Esophagus (tissue), 2 donors: ENCODE data around the gene CFAP58. TPM values are rescaled to one million over a fixed set of nuclear protein-coding genes. Genes with fewer than 3 reads are reported as not detected.

Source experiments
- H3K27ac ChIP-seq, 2 donors: one replicate each; pipeline ENCODE4 v1.5.1; 2013; ENCODE audit warnings: low read depth in 2 of 2, mild to moderate bottlenecking in 2 of 2, inconsistent platforms in 1 of 2, low read length in 1 of 2, moderate library complexity in 1 of 2
- H3K27me3 ChIP-seq, 2 donors: one replicate each; pipeline ENCODE4 v1.6.1; 2013; ENCODE audit warnings: low read length in 2 of 2, control low read depth in 1 of 2, mild to moderate bottlenecking in 1 of 2; ENCODE audit not compliant: insufficient read depth in 2 of 2, control insufficient read depth in 1 of 2
- H3K36me3 ChIP-seq, 2 donors: one replicate each; pipeline ENCODE4 v1.6.1; 2013; ENCODE audit warnings: low read length in 1 of 2; ENCODE audit not compliant: control insufficient read depth in 2 of 2, insufficient read depth in 2 of 2
- H3K4me1 ChIP-seq, 2 donors: one replicate each; pipeline ENCODE4 v1.6.1; 2013; ENCODE audit warnings: low read length in 1 of 2; ENCODE audit not compliant: control insufficient read depth in 2 of 2, insufficient read depth in 2 of 2
- H3K4me3 ChIP-seq, 2 donors: one replicate each; pipeline ENCODE4 v1.5.1; 2013; ENCODE audit warnings: low read length in 2 of 2, mild to moderate bottlenecking in 2 of 2, low read depth in 1 of 2, moderate library complexity in 1 of 2
- H3K9me3 ChIP-seq, 2 donors: one replicate each; pipeline ENCODE4 v1.6.1; 2013; ENCODE audit warnings: mild to moderate bottlenecking in 2 of 2, low read depth in 1 of 2, low read length in 1 of 2, moderate library complexity in 1 of 2; ENCODE audit not compliant: control insufficient read depth in 2 of 2, insufficient read depth in 1 of 2
- WGBS, 2 donors: extraction: QIAGEN DNeasy Blood & Tissue Kit; methylation state at CpG; one replicate each; pipeline ENCODE4 v1.1.7; 2013; 5-methylcytosine and 5-hydroxymethylcytosine counted together
- polyA plus RNA-seq, 2 donors: library from polyadenylated mRNA; stranded (reverse); fragments of 200-250 nt; gene quantifications; one replicate each; pipeline ENCODE4 v1.2.3, GENCODE V29; 2013
- donor health status: healthy with polysubstance abuse.
- donor health status: Bipolar disorder and iron deficiency.

The CFAP58 gene
- polyA plus RNA-seq, 2 donors = 0.11 to 0.14 TPM

- Histone ChIP-seq H3K36me3 (no peaks in the 10 kb centered on the region), H3K4me3 (no peak overlapping the region)
- 69 to 80% methylated on average over 7 of the region's 7 CpGs for WGBS, 2 donors
Measured at GRCh38 chr10:104415526-104416165, 62.0 kb downstream of the CFAP58 start.

GRCh38 chr10:104416851-104417250, 63.2 kb downstream of the CFAP58 start:
- no peaks in the 10 kb centered on the region for H3K36me3 ChIP-seq
- no peaks in the 10 kb centered on the region for H3K4me1 ChIP-seq
- no peaks in the 10 kb centered on the region for H3K27me3 ChIP-seq
- no peaks in the 10 kb centered on the region for H3K9me3 ChIP-seq
- no peak overlapping the region for H3K4me3 ChIP-seq
- H3K27ac ChIP-seq = no peak overlapping the region
- WGBS, 2 donors = 87 to 89% methylated on average over 1 of the region's 1 CpG

More at GRCh38 chr10:104415526-104416165, 62.0 kb downstream of the CFAP58 start:
- no peak overlapping the region for H3K27ac ChIP-seq
- no peaks in the 10 kb centered on the region for H3K4me1 ChIP-seq
- H3K9me3 ChIP-seq = no peaks in the 10 kb centered on the region
- H3K27me3 ChIP-seq = no peaks in the 10 kb centered on the region

GRCh38 chr10:104417637-104418292, 64.1 kb downstream of the CFAP58 start:
- no peak overlapping the region for H3K27ac ChIP-seq
- H3K4me1 ChIP-seq = no peaks in the 10 kb centered on the region
- H3K4me3 ChIP-seq = no peak overlapping the region
- no peaks in the 10 kb centered on the region for H3K36me3 ChIP-seq
- 82 to 89% methylated on average over 6 of the region's 6 CpGs for WGBS, 2 donors
- no peaks in the 10 kb centered on the region for H3K27me3 ChIP-seq
- no peaks in the 10 kb centered on the region for H3K9me3 ChIP-seq

GRCh38 chr10:104424719-104425118, 71.1 kb downstream of the CFAP58 start:
- Histone ChIP-seq H3K4me3 (no peak overlapping the region), H3K9me3 (no peaks in the 10 kb centered on the region), H3K4me1 (peaks cover 0 to 2% of the 10 kb centered on the region in 2 donors), H3K27me3 (no peaks in the 10 kb centered on the region), H3K36me3 (no peaks in the 10 kb centered on the region), H3K27ac (no peak overlapping the region)
- WGBS, 2 donors = 40 to 64% methylated on average over 1 of the region's 1 CpG

- H3K9me3 ChIP-seq = no peaks in the 10 kb centered on the region
- H3K27me3 ChIP-seq = no peaks in the 10 kb centered on the region
- no peak overlapping the region for H3K27ac ChIP-seq
- 79 to 86% methylated on average over 5 of the region's 5 CpGs for WGBS, 2 donors
- H3K36me3 ChIP-seq = no peaks in the 10 kb centered on the region
- peaks cover 0 to 2% of the 10 kb centered on the region in 2 donors for H3K4me1 ChIP-seq
- no peak overlapping the region for H3K4me3 ChIP-seq
Measured at GRCh38 chr10:104427989-104428388, 74.4 kb downstream of the CFAP58 start.

GRCh38 chr10:104429846-104430245, 76.2 kb downstream of the CFAP58 start:
- no peaks in the 10 kb centered on the region for H3K27me3 ChIP-seq
- H3K36me3 ChIP-seq = no peaks in the 10 kb centered on the region
- no peaks in the 10 kb centered on the region for H3K9me3 ChIP-seq
- H3K4me3 ChIP-seq = no peak overlapping the region
- peaks cover 0 to under 1% of the 10 kb centered on the region in 2 donors for H3K4me1 ChIP-seq
- H3K27ac ChIP-seq = no peak overlapping the region
- WGBS, 2 donors = 37 to 47% methylated on average over 3 of the region's 3 CpGs

DNA sequence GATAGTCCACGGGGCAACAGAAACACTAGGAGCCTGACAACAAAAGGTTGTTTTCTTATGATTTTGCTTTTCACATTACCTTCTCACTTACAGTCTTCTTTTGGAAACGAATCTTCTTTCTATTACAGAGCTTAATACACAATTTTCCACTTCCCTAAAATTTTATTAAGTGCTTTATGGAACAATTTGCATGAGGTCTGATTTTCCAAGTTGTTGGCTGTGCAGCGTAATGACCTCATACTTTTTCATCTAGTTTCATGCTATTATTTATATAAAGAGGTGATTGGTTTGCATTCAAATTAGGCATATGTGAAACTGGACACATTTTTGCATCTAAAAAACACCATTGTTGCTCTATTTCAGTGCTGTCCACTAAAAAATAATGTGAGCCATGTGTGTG, 76.7 kb downstream of the CFAP58 start:
- WGBS, 2 donors = 59 to 69% methylated on average over 3 of the region's 3 CpGs
- H3K4me3 ChIP-seq = no peak overlapping the region
- no peak overlapping the region for H3K27ac ChIP-seq
- no peaks in the 10 kb centered on the region for H3K27me3 ChIP-seq
- no peaks in the 10 kb centered on the region for H3K4me1 ChIP-seq
- H3K9me3 ChIP-seq = no peaks in the 10 kb centered on the region
- H3K36me3 ChIP-seq = no peaks in the 10 kb centered on the region

GRCh38 chr10:104433669-104434068, 80.0 kb downstream of the CFAP58 start:
- Histone ChIP-seq H3K27ac (no peak overlapping the region), H3K36me3 (no peaks in the 10 kb centered on the region), H3K4me1 (no peaks in the 10 kb centered on the region), H3K9me3 (no peaks in the 10 kb centered on the region), H3K4me3 (no peak overlapping the region), H3K27me3 (no peaks in the 10 kb centered on the region)
- WGBS, 2 donors = 66 to 69% methylated on average over 3 of the region's 3 CpGs

GRCh38 chr10:104434601-104435000, 81.0 kb downstream of the CFAP58 start:
- no peak overlapping the region for H3K4me3 ChIP-seq
- WGBS, 2 donors = 74 to 79% methylated on average over 1 of the region's 1 CpG
- H3K27ac ChIP-seq = no peak overlapping the region
- H3K27me3 ChIP-seq = no peaks in the 10 kb centered on the region
- no peaks in the 10 kb centered on the region for H3K36me3 ChIP-seq
- H3K4me1 ChIP-seq = no peaks in the 10 kb centered on the region
- no peaks in the 10 kb centered on the region for H3K9me3 ChIP-seq

DNA sequence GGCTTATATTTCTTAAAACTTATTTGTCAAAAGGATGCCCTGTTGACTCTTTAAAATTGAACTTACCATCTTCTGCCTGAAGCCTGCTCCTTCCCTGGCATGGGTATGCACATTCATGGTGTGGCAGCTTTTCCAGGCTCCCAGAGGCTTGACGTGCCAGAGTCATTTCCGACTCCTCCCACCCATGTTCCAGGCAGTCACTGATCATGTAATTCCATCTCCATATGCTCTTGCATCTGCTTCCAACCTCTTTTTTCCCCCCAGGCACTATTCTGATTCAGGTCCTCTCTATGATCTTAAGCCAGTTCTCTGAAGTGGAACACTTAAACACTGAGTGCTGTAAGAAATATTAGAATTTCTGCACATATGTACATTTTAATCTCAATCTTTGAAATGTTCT, 82.2 kb downstream of the CFAP58 start:
- no peak overlapping the region for H3K27ac ChIP-seq
- no peaks in the 10 kb centered on the region for H3K9me3 ChIP-seq
- no peaks in the 10 kb centered on the region for H3K36me3 ChIP-seq
- H3K4me3 ChIP-seq = no peak overlapping the region
- no peaks in the 10 kb centered on the region for H3K27me3 ChIP-seq
- WGBS, 2 donors = 33 to 59% methylated on average over 2 of the region's 2 CpGs
- H3K4me1 ChIP-seq = no peaks in the 10 kb centered on the region
